Stimulated activated CD8-positive, alpha-beta memory T cell treated with anti-CD3 and anti-CD28 coated beads, Interleukin-4, amount 100 ng/mL, for 48 hours (primary cell): Measurements from ENCODE around the gene LRP11.
A peak's percentile ranks its signal among the peaks of the same experiment; 100 is the strongest.
"Not testable (repeated sequence)": the region's sequence is repeated elsewhere in the genome, so short reads cannot be mapped to it uniquely, and the experiment has no call there.

Experiments used
- DNase-seq: peaks from one replicate; pipeline ENCODE4 v3.0.0-alpha.2; 2020

LRP11 gene

GRCh38 chr6:149897855-149898744, 33.9 kb upstream of the LRP11 start, which contains the start of gene RAET1E:
Gene RAET1E (minus strand): TSS chr6:149898113. CDS start chr6:149890901, 7,212 bp downstream.
- peak; percentile 13 for DNase-seq

GRCh38 chr6:149897015-149897697, 33.0 kb upstream of the LRP11 start:
- DNase-seq = no peak

GRCh38 chr6:149896491-149896890, 32.3 kb upstream of the LRP11 start:
- DNase-seq = peak; percentile 18

- DNase-seq = peak; percentile 41
These were observed 31.7 kb upstream of the LRP11 start for GRCh38 chr6:149895833-149896271.

- DNase-seq = no peak
These were observed 31.0 kb upstream of the LRP11 start for GRCh38 chr6:149895048-149895590.

GRCh38 chr6:149891864-149892263, 27.7 kb upstream of the LRP11 start:
- DNase-seq = not testable (repeated sequence)

- DNase-seq = no peak
These were observed 27.1 kb upstream of the LRP11 start for GRCh38 chr6:149891259-149891658.

- no peak for DNase-seq
These were observed 26.5 kb upstream of the LRP11 start for GRCh38 chr6:149890629-149891045.

- no peak for DNase-seq
These were observed 25.2 kb upstream of the LRP11 start for GRCh38 chr6:149889326-149889725.

- DNase-seq = no peak
These were observed 24.5 kb upstream of the LRP11 start for GRCh38 chr6:149888659-149889058.

GRCh38 chr6:149888093-149888492, 23.9 kb upstream of the LRP11 start:
- DNase-seq = no peak

- DNase-seq = no peak
These were observed 23.2 kb upstream of the LRP11 start for GRCh38 chr6:149887343-149887742.

GRCh38 chr6:149885888-149886287, 21.7 kb upstream of the LRP11 start:
- DNase-seq = no peak

GRCh38 chr6:149884617-149885016, 20.5 kb upstream of the LRP11 start:
- no peak for DNase-seq

- DNase-seq = no peak
These were observed 20.1 kb upstream of the LRP11 start for GRCh38 chr6:149884215-149884614.

- DNase-seq = no peak
These were observed 17.7 kb upstream of the LRP11 start for GRCh38 chr6:149881860-149882259.

GRCh38 chr6:149881066-149881766, 17.1 kb upstream of the LRP11 start:
- no peak for DNase-seq

GRCh38 chr6:149877659-149878058, 13.5 kb upstream of the LRP11 start:
- DNase-seq = no peak

- DNase-seq = no peak
These were observed 12.2 kb upstream of the LRP11 start for GRCh38 chr6:149876241-149876933.

- no peak for DNase-seq
These were observed 8.1 kb upstream of the LRP11 start for GRCh38 chr6:149872233-149872632.

- no peak for DNase-seq
These were observed 7.0 kb upstream of the LRP11 start for GRCh38 chr6:149871182-149871581.

- no peak for DNase-seq
These were observed 5.2 kb upstream of the LRP11 start for GRCh38 chr6:149869275-149869892.
